ENCODE measurements around the gene EN1. TPM values are rescaled to one million over a fixed set of nuclear protein-coding genes. Genes with fewer than 3 reads are reported as not detected.

Gene EN1
- total and polyA plus RNA-seq, 2 donors (not counting 3 experiments of a cell fraction or from before 2014, with no cell fraction given): not detected

DNA sequence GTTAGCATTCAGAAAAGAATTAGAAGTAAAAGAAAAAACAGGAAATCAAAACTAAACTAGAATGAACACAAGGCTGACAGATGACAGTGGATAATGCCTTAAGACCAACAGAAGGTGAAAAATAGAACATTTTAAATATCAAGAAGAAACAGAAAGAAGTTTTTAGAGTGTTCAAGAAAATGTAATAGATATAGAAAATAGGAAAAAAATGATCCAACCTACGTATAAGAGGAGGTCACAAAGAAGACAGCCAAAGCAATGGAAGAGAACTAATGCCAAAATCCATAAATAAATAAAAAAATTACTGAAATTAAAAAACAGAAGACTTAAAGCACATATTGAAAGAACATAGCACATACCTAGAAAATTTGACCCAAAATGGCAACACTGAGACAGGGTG lies 42.5 kb upstream of the EN1 start:
- Histone ChIP-seq H3K9me3 (replicated peaks; ENCODE audit: control insufficient read depth, insufficient read depth, low read length) (no peaks in the 10 kb centered on the region), H3K79me2 (ENCODE audit: control insufficient read depth, insufficient read depth, low read length) (no peaks in the 10 kb centered on the region), H3K36me3 (ENCODE audit: control insufficient read depth in 2 of 2, extremely low read depth in 1 of 2, insufficient read depth in 2 of 2, low read length in 2 of 2) (no peaks in the 10 kb centered on the region), H3K4me3 (replicated peaks in 1 of 3; ENCODE audit: insufficient read depth in 1 of 3, low read depth in 1 of 3, low read length in 3 of 3) (no peak overlapping the region), H3K9me1 (replicated peaks; ENCODE audit: control insufficient read depth, extremely low read depth, insufficient read depth, low read length) (no peaks in the 10 kb centered on the region), H3K9ac (replicated peaks; ENCODE audit: extremely low read depth, insufficient read depth, low read length) (no peak overlapping the region), H3K4me1 (ENCODE audit: control insufficient read depth, extremely low read depth, insufficient read depth, low read length) (no peaks in the 10 kb centered on the region), H2AFZ (ENCODE audit: low read depth, low read length) (no peak overlapping the region), H3K27ac (ENCODE audit: insufficient read depth, low read depth, low read length) (no peak overlapping the region), H3K27me3 (ENCODE audit: control insufficient read depth in 2 of 2, insufficient read depth in 2 of 2, low read length in 2 of 2) (no peaks in the 10 kb centered on the region), H3K4me2 (ENCODE audit: insufficient read depth, low read length) (no peak overlapping the region), H4K20me1 (replicated peaks; ENCODE audit: control insufficient read depth, extremely low read depth, insufficient read depth, low read length) (no peaks in the 10 kb centered on the region)
- CTCF ChIA-PET: no interaction called here
- TF ChIP-seq POLR2A (IDR thresholded peaks at IDR 0.05; ENCODE audit: low read depth, low read length): no peak
- TF ChIP-seq, protein P1, sequence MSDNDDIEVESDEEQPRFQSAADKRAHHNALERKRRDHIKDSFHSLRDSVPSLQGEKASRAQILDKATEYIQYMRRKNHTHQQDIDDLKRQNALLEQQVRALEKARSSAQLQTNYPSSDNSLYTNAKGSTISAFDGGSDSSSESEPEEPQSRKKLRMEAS (IDR thresholded peaks at IDR 0.05; ENCODE audit: insufficient read depth, insufficient read length): no peak
- no peak for TF ChIP-seq EZH2 (IDR thresholded peaks at IDR 0.05; ENCODE audit: borderline replicate concordance, low read depth, low read length, severe bottlenecking)
- TF ChIP-seq JUN (IDR thresholded peaks at IDR 0.05; ENCODE audit: borderline replicate concordance, insufficient read depth, insufficient read length, low read depth): no peak
- TF ChIP-seq MYC (IDR thresholded peaks at IDR 0.05; ENCODE audit: low read depth, low read length): no peak
- no peak for TF ChIP-seq POLR2AphosphoS5 (IDR thresholded peaks at IDR 0.05; ENCODE audit: insufficient read depth, low read depth, low read length)
- no peak for TF ChIP-seq FOS (IDR thresholded peaks at IDR 0.05; ENCODE audit: borderline replicate concordance, insufficient read depth, low read length)
- no peak for TF ChIP-seq GATA2 (IDR thresholded peaks at IDR 0.05; ENCODE audit: insufficient read depth, insufficient read length, low read depth, low read length)
- TF ChIP-seq, protein P2, sequence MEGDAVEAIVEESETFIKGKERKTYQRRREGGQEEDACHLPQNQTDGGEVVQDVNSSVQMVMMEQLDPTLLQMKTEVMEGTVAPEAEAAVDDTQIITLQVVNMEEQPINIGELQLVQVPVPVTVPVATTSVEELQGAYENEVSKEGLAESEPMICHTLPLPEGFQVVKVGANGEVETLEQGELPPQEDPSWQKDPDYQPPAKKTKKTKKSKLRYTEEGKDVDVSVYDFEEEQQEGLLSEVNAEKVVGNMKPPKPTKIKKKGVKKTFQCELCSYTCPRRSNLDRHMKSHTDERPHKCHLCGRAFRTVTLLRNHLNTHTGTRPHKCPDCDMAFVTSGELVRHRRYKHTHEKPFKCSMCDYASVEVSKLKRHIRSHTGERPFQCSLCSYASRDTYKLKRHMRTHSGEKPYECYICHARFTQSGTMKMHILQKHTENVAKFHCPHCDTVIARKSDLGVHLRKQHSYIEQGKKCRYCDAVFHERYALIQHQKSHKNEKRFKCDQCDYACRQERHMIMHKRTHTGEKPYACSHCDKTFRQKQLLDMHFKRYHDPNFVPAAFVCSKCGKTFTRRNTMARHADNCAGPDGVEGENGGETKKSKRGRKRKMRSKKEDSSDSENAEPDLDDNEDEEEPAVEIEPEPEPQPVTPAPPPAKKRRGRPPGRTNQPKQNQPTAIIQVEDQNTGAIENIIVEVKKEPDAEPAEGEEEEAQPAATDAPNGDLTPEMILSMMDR (IDR thresholded peaks at IDR 0.05; ENCODE audit: extremely low read depth in 1 of 2, insufficient read depth in 1 of 2, low read depth in 1 of 2, low read length in 2 of 2): no peak
- BruUV-seq (replicated peaks): no TSS peak
- intact Hi-C loops (cut with micrococcal nuclease) (no loop called here), dilution Hi-C loops (cut with MboI; ENCODE audit: extremely low pct_ligation_motif_present, low sequenced_read_pairs) (no loop called here)
- POLR2A ChIA-PET: no interaction called here
- DNase-seq (ENCODE audit: low read depth, low spot score): no peak
- no peak for FAIRE-seq

All from endothelial cell of umbilical vein (primary cell).